Hepatocyte (in vitro differentiated cells): ENCODE data around the gene CAMKK1. TPM values are rescaled to one million over a fixed set of nuclear protein-coding genes. Genes with fewer than 3 reads are reported as not detected.

Source experiments
- DNase-seq: peaks from one replicate; pipeline ENCODE4 v3.0.0-alpha.2; 2016; ENCODE audit warnings: low spot score
- H2AFZ ChIP-seq: fragments of 200-600 bp; sonication (generic); 2 replicates; pipeline ENCODE4 v1.6.0; 2016; ENCODE audit warnings: antibody characterized with exemption, mild to moderate bottlenecking
- H3K27ac ChIP-seq: fragments of 200-600 bp; sonication (generic); 2 replicates; pipeline ENCODE4 v1.5.1; 2016; ENCODE audit warnings: mild to moderate bottlenecking
- H3K27me3 ChIP-seq: fragments of 200-600 bp; sonication (generic); 2 replicates; pipeline ENCODE4 v1.6.1; 2016
- H3K36me3 ChIP-seq: fragments of 200-600 bp; sonication (generic); replicated peaks from 2 replicates; pipeline ENCODE4 v1.5.1; 2016; ENCODE audit warnings: low read depth; ENCODE audit not compliant: insufficient read depth
- H3K4me1 ChIP-seq: fragments of 200-600 bp; sonication (generic); 2 replicates; pipeline ENCODE4 v1.5.1; 2016; ENCODE audit warnings: mild to moderate bottlenecking, moderate library complexity; ENCODE audit not compliant: insufficient read depth
- H3K4me2 ChIP-seq: fragments of 200-600 bp; sonication (generic); 2 replicates; pipeline ENCODE4 v1.6.0; 2016
- H3K4me3 ChIP-seq: fragments of 200-600 bp; sonication (generic); 2 replicates; pipeline ENCODE4 v1.5.1; 2016; ENCODE audit warnings: mild to moderate bottlenecking
- H3K79me2 ChIP-seq: fragments of 200-600 bp; sonication (generic); 2 replicates; pipeline ENCODE4 v1.6.0; 2017; ENCODE audit warnings: mild to moderate bottlenecking
- H3K9me2 ChIP-seq: fragments of 200-600 bp; sonication (generic); replicated peaks from 2 replicates; pipeline ENCODE4 v1.6.0; 2017; ENCODE audit warnings: mild to moderate bottlenecking; ENCODE audit not compliant: insufficient read depth
- H3K9me3 ChIP-seq: fragments of 200-600 bp; sonication (generic); 2 replicates; pipeline ENCODE4 v1.5.1; 2016; ENCODE audit warnings: low read depth, mild to moderate bottlenecking
- H4K20me1 ChIP-seq: fragments of 200-600 bp; sonication (generic); 2 replicates; pipeline ENCODE4 v1.6.0; 2016; ENCODE audit warnings: mild to moderate bottlenecking; ENCODE audit not compliant: insufficient read depth, poor library complexity, severe bottlenecking
- EZH2 ChIP-seq: fragments of 200-600 bp; sonication (generic); IDR thresholded peaks from 2 replicates; pipeline ENCODE4 v1.6.1; 2016; ENCODE audit warnings: antibody characterized with exemption, mild to moderate bottlenecking, borderline replicate concordance
- EZH2phosphoT487 ChIP-seq: fragments of 200-600 bp; sonication (generic); IDR thresholded peaks from one replicate; pipeline ENCODE4 v1.6.1; 2018; ENCODE audit warnings: antibody characterized with exemption, mild to moderate bottlenecking, low read depth, moderate library complexity; ENCODE audit not compliant: unreplicated experiment, severe bottlenecking
- WGBS: methylation state at CpG from one replicate; pipeline ENCODE4 v1.1.6; 2016; ENCODE audit warnings: low lambda C conversion rate; ENCODE audit errors: missing lambda C conversion rate; 5-methylcytosine and 5-hydroxymethylcytosine counted together
- polyA plus RNA-seq: library from polyadenylated mRNA; unstranded; fragments of >200 nt; fragmentation: Nextera tagmentation; extraction: Ambion mirVana; gene quantifications from 2 replicates; pipeline ENCODE4 v1.2.1, GENCODE V29; 2016
- total RNA-seq: library from RNA; depleted of rRNA; stranded (reverse); fragments of >200 nt; gene quantifications from 2 replicates; pipeline ENCODE4 v1.2.3, GENCODE V29; 2014
- TF ChIP-seq, protein P1 (sequence below): fragments of 200-600 bp; sonication (generic); IDR thresholded peaks from 2 replicates; pipeline ENCODE4 v1.5.1; 2016; ENCODE audit warnings: antibody characterized with exemption, mild to moderate bottlenecking; ENCODE audit not compliant: poor library complexity

Gene CAMKK1
- total and polyA plus RNA-seq, 2 experiments from 2014 or later, result 4.4 to 5.1 TPM

DNA sequence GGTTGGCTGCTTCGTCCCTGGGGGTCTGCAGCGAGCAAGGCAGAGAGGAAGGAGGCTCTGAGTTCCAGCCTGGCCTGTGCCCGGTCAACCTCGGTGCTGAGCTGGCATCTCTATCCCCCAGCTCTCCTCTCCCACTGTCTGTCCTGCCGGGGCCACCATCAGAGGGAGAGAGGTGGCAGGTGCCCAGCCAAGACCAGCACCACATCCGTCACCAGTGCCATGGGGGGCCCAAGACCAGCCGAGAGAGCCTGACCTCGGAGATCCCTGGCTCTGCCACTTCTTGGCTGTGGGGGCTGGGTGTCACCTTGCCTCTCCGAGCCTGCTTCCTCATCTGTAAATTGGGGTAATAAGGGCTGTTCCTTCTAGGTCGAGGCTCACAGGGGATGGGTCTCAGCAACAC lies 24.0 kb upstream of the CAMKK1 start:
- Histone ChIP-seq H4K20me1 (no peaks in the 10 kb centered on the region), H3K27me3 (no peaks in the 10 kb centered on the region), H3K4me1 (peaks cover 17% of the 10 kb centered on the region), H2AFZ (no peak overlapping the region), H3K9me2 (no peaks in the 10 kb centered on the region), H3K79me2 (no peaks in the 10 kb centered on the region), H3K9me3 (no peaks in the 10 kb centered on the region), H3K4me3 (no peak overlapping the region), H3K27ac (no peak overlapping the region), H3K4me2 (no peak overlapping the region), H3K36me3 (no peaks in the 10 kb centered on the region)
- 92% methylated on average over 10 of the region's 10 CpGs for WGBS
- TF ChIP-seq, protein P1, sequence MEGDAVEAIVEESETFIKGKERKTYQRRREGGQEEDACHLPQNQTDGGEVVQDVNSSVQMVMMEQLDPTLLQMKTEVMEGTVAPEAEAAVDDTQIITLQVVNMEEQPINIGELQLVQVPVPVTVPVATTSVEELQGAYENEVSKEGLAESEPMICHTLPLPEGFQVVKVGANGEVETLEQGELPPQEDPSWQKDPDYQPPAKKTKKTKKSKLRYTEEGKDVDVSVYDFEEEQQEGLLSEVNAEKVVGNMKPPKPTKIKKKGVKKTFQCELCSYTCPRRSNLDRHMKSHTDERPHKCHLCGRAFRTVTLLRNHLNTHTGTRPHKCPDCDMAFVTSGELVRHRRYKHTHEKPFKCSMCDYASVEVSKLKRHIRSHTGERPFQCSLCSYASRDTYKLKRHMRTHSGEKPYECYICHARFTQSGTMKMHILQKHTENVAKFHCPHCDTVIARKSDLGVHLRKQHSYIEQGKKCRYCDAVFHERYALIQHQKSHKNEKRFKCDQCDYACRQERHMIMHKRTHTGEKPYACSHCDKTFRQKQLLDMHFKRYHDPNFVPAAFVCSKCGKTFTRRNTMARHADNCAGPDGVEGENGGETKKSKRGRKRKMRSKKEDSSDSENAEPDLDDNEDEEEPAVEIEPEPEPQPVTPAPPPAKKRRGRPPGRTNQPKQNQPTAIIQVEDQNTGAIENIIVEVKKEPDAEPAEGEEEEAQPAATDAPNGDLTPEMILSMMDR, result no peak
- TF ChIP-seq EZH2phosphoT487 (no peak), EZH2 (no peak)
- no peak for DNase-seq

DNA sequence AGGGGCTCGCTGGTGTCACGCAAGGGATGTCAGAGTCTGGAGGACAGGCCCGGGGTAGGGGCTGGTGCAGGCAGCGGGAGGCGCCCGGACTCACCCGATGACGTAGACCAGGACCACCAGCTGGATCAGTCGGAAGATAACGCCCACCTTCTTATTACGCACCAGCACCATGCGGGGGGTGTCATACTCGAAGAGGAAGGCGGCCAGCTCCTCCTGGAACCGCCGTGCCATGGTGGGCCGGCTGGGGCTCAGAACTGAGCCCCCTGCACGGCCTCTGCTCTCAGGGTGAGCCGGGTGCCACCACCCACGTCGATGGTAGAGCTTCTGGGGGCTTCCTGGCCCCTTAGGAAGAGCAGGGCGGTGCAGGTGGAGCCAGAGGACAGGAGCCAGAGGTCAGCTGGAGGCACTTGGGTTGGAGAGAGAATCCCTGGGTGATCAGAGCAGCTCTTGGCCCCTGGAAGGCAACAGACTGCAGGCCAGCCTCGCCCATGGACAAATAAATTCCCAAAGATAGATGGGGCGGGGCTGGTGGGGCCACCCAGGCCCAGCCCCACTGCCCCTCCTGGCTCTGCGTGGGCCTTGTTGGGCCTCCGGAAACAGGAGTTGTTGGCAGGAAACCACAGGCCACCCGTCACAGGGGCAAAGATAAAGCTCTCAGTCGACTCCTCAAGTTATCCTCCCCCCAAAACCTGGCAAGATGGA lies 23.3 kb upstream of the CAMKK1 start, which contains the start of gene P2RX1:
TSS of gene P2RX1 (minus strand) at position 471 of the 702 bp plus-strand sequence. CDS start at position 231, 240 bp downstream.
- no peaks in the 10 kb centered on the region for H3K36me3 ChIP-seq

GRCh38 chr17:3915581-3915994 lies 22.7 kb upstream of the CAMKK1 start:
- no peak for TF ChIP-seq EZH2
- TF ChIP-seq, protein P1, result no peak
- no peak for TF ChIP-seq EZH2phosphoT487
- Histone ChIP-seq H3K79me2 (no peaks in the 10 kb centered on the region), H3K4me1 (peaks cover 17% of the 10 kb centered on the region), H3K27me3 (no peaks in the 10 kb centered on the region), H2AFZ (no peak overlapping the region), H3K4me3 (no peak overlapping the region), H3K27ac (no peak overlapping the region), H4K20me1 (no peaks in the 10 kb centered on the region), H3K4me2 (no peak overlapping the region), H3K9me2 (no peaks in the 10 kb centered on the region), H3K9me3 (no peaks in the 10 kb centered on the region), H3K36me3 (no peaks in the 10 kb centered on the region)
- DNase-seq, result no peak
- WGBS, result 91% methylated on average over 13 of the region's 13 CpGs

More for the DNA sequence above, 23.3 kb upstream of the CAMKK1 start, which contains the start of gene P2RX1:
- no peaks in the 10 kb centered on the region for H3K9me3 ChIP-seq
- 82% methylated on average over 27 of the region's 28 CpGs for WGBS
- no peak for TF ChIP-seq EZH2
- TF ChIP-seq EZH2phosphoT487, result no peak
- TF ChIP-seq, protein P1, result no peak
- no peaks in the 10 kb centered on the region for H4K20me1 ChIP-seq
- H2AFZ ChIP-seq, result no peak within 1 kb of the TSS
- H3K27me3 ChIP-seq, result no peaks in the 10 kb centered on the region
- H3K4me1 ChIP-seq, result peaks cover 17% of the 10 kb centered on the region
- H3K27ac ChIP-seq, result no peak within 1 kb of the TSS
- DNase-seq, result no peak
- no peak within 1 kb of the TSS for H3K4me2 ChIP-seq
- H3K79me2 ChIP-seq, result no peaks in the 10 kb centered on the region
- H3K4me3 ChIP-seq, result no peak within 1 kb of the TSS
- H3K9me2 ChIP-seq, result no peaks in the 10 kb centered on the region
